NCI-H524 (cell line): ENCODE data around the gene PFKFB3.
"Not testable (repeated sequence)": the region's sequence is repeated elsewhere in the genome, so short reads cannot be mapped to it uniquely, and the experiment has no call there.

ENCODE experiments used
- DNase-seq, 2 experiments: peaks; one replicate each; lab custom pipeline; 2025; lab: John Stamatoyannopoulos, UW

Gene PFKFB3

GRCh38 chr10:6202684-6203330, at the start of gene PFKFB3:
TSS of gene PFKFB3 (plus strand) at chr10:6202932. CDS start at chr10:6203261, 329 bp downstream.
- peak; percentile 36 to 75 for DNase-seq

- no peak for DNase-seq
Observed at GRCh38 chr10:6153845-6154244, 48.9 kb upstream of the PFKFB3 start.

- DNase-seq: no peak
Observed at GRCh38 chr10:6154566-6154965, 48.2 kb upstream of the PFKFB3 start.

GRCh38 chr10:6158276-6158675, 44.5 kb upstream of the PFKFB3 start:
- DNase-seq: no peak

- DNase-seq: no peak
Observed at GRCh38 chr10:6161921-6162320, 40.8 kb upstream of the PFKFB3 start.

GRCh38 chr10:6162589-6163356, 40.0 kb upstream of the PFKFB3 start:
- DNase-seq: no peak

GRCh38 chr10:6163364-6164270, 39.1 kb upstream of the PFKFB3 start:
- no peak for DNase-seq

GRCh38 chr10:6164271-6165095, 38.2 kb upstream of the PFKFB3 start:
- DNase-seq: no peak

GRCh38 chr10:6165221-6165725, 37.5 kb upstream of the PFKFB3 start:
- DNase-seq: no peak

GRCh38 chr10:6165933-6166332, 36.8 kb upstream of the PFKFB3 start:
- not testable (repeated sequence) for DNase-seq

GRCh38 chr10:6167456-6167855, 35.3 kb upstream of the PFKFB3 start:
- DNase-seq: no peak

GRCh38 chr10:6168084-6168483, 34.6 kb upstream of the PFKFB3 start:
- DNase-seq: no peak

GRCh38 chr10:6170638-6171037, 32.1 kb upstream of the PFKFB3 start:
- DNase-seq: peak in 1 of 2 experiments; percentile 43

GRCh38 chr10:6171881-6172695, 30.6 kb upstream of the PFKFB3 start:
- no peak for DNase-seq

GRCh38 chr10:6173203-6173602, 29.5 kb upstream of the PFKFB3 start:
- DNase-seq: no peak

- no peak for DNase-seq
Observed at GRCh38 chr10:6174201-6174874, 28.4 kb upstream of the PFKFB3 start.

GRCh38 chr10:6175329-6176055, 27.2 kb upstream of the PFKFB3 start:
- peak in 1 of 2 experiments; percentile 49 for DNase-seq

- no peak for DNase-seq
Observed at GRCh38 chr10:6176691-6177231, 26.0 kb upstream of the PFKFB3 start.

- DNase-seq: no peak
Observed at GRCh38 chr10:6177880-6178281, 24.9 kb upstream of the PFKFB3 start.
